K562 (cell line): Measurements from ENCODE around the gene ASXL2. TPM values are rescaled to one million over a fixed set of nuclear protein-coding genes. Genes with fewer than 3 reads are reported as not detected.

Experiments
- ATAC-seq: fragments of 200-7000 bp; cut with Tn5 transposase; 3 replicates; pipeline ENCODE4 v1.9.1; 2020; ENCODE audit warnings: moderate library complexity
- BruUV-seq: library from RNA; stranded (reverse); fragments of 400-500 nt; replicated peaks from 2 replicates; lab custom pipeline; 2021; lab: Mats Ljungman, UMichigan
- CTCF ChIA-PET: fragments of 300-600 bp; formaldehyde crosslinking; extraction: SDS; loops from one replicate; lab custom pipeline; 2021; ENCODE audit warnings: low intra/inter-chr PET ratio; lab: Yijun Ruan, JAX
- POLR2A ChIA-PET: fragments of 300-600, 350-650 bp; sonication (Branson Sonifier 250); formaldehyde crosslinking; extraction: SDS; loops from one replicate; lab custom pipeline; 2021; ENCODE audit warnings: antibody characterized with exemption, inconsistent platforms; lab: Yijun Ruan, JAX
- DNase-seq, 4 experiments: peaks; one replicate each; pipeline versions ENCODE4 v3.0.0 to v3.0.0-alpha.2; 2011 to 2018; ENCODE audit warnings: low spot score in 3 of 4, mixed read lengths in 3 of 4; ENCODE audit errors: extremely low read depth in 1 of 4
- FAIRE-seq: peaks from 2 replicates; lab custom pipeline; 2011; peaks lifted over from hg19 to GRCh38; lab: Jason Lieb, UNC
- H2AFZ ChIP-seq: 2 replicates; pipeline ENCODE4 v1.6.0; 2011; ENCODE audit warnings: low read depth, low read length, control low read depth, inconsistent platforms
- H3K27ac ChIP-seq: fragments of 200-600 bp; 3 replicates; pipeline ENCODE4 v1.8.0; 2011; ENCODE audit warnings: low read depth, mild to moderate bottlenecking, control low read depth, inconsistent platforms, low read length, moderate library complexity, mixed read lengths; ENCODE audit errors: extremely low read depth
- H3K27me3 ChIP-seq, 2 experiments: fragments of 300-600 bp in 1 of 2; 2 replicates in 1 of 2; 3 replicates in 1 of 2; pipeline versions ENCODE4 v1.6.0 to v1.8.0; 2011; ENCODE audit warnings: inconsistent platforms in 2 of 2, low read length in 2 of 2, mild to moderate bottlenecking in 1 of 2, mixed read lengths in 1 of 2, moderate library complexity in 1 of 2; ENCODE audit not compliant: control insufficient read depth in 2 of 2, insufficient read depth in 2 of 2
- H3K36me3 ChIP-seq: fragments of 300-600 bp; 3 replicates; pipeline ENCODE4 v1.8.0; 2011; ENCODE audit warnings: mild to moderate bottlenecking, low read length, inconsistent platforms; ENCODE audit not compliant: control insufficient read depth, insufficient read depth
- H3K4me1 ChIP-seq, 2 experiments: fragments of 200-600 bp in 1 of 2; replicated peaks in 1 of 2; 2 replicates in 1 of 2; 3 replicates in 1 of 2; pipeline versions ENCODE4 v1.5.1 to v1.8.0; 2011; ENCODE audit warnings: inconsistent platforms in 2 of 2, low read length in 2 of 2, mild to moderate bottlenecking in 1 of 2, mixed read lengths in 1 of 2, moderate library complexity in 1 of 2; ENCODE audit not compliant: control insufficient read depth in 2 of 2, insufficient read depth in 2 of 2
- H3K4me2 ChIP-seq: 2 replicates; pipeline ENCODE4 v1.6.1; 2011; ENCODE audit warnings: low read length, control low read depth, inconsistent platforms, mixed read lengths; ENCODE audit not compliant: insufficient read depth
- H3K4me3 ChIP-seq: fragments of 200-600 bp; sonication (generic), shearing (Covaris generic); 2 replicates; pipeline ENCODE4 v1.5.1; 2016; ENCODE audit warnings: control low read depth, inconsistent platforms
- H3K79me2 ChIP-seq: fragments of 200-600 bp; 3 replicates; pipeline ENCODE4 v1.8.0; 2011; ENCODE audit warnings: low read length, inconsistent platforms; ENCODE audit not compliant: control insufficient read depth, insufficient read depth
- H3K9ac ChIP-seq, 2 experiments: 2 replicates each; pipeline versions ENCODE4 v1.6.0 to v1.6.1; 2011; ENCODE audit warnings: low read depth in 2 of 2, low read length in 2 of 2, control low read depth in 1 of 2, inconsistent platforms in 1 of 2, mild to moderate bottlenecking in 1 of 2, mixed read lengths in 1 of 2; ENCODE audit not compliant: insufficient read depth in 1 of 2
- H3K9me1 ChIP-seq: one replicate; pipeline ENCODE4 v1.6.0; 2011; ENCODE audit warnings: inconsistent platforms, mild to moderate bottlenecking, low read length, moderate library complexity; ENCODE audit not compliant: control insufficient read depth, insufficient read depth
- H3K9me3 ChIP-seq: replicated peaks from 2 replicates; pipeline ENCODE4 v1.5.1; 2011; ENCODE audit warnings: low read depth, low read length, inconsistent platforms; ENCODE audit not compliant: control insufficient read depth, insufficient read depth
- H4K20me1 ChIP-seq: replicated peaks from 2 replicates; pipeline ENCODE4 v1.6.1; 2011; ENCODE audit warnings: low read length, inconsistent platforms, mixed read lengths; ENCODE audit not compliant: control insufficient read depth, insufficient read depth
- EHMT2 ChIP-seq: fragments of 450-650 bp; IDR thresholded peaks from 2 replicates; pipeline ENCODE4 v1.6.1; 2018; ENCODE audit warnings: antibody characterized with exemption
- HDAC2 ChIP-seq: fragments of 450-650 bp; IDR thresholded peaks from 2 replicates; pipeline ENCODE4 v1.6.1; 2016; ENCODE audit warnings: mild to moderate bottlenecking
- HOXB6 ChIP-seq: fragments of 250-450 bp; sonication (Bioruptor Pico); IDR thresholded peaks from 2 replicates; pipeline ENCODE4 v1.5.1; 2022; ENCODE audit warnings: mild to moderate bottlenecking, borderline replicate concordance
- KAT2B ChIP-seq: IDR thresholded peaks from one replicate; pipeline ENCODE4 v1.6.1; 2012; ENCODE audit warnings: low read depth, mild to moderate bottlenecking, control low read depth, inconsistent platforms, low read length, moderate library complexity
- MECOM ChIP-seq: fragments of 250-450 bp; sonication (Bioruptor Pico); IDR thresholded peaks from 2 replicates; pipeline ENCODE4 v1.8.0; 2022; ENCODE audit warnings: inconsistent platforms
- RFX1 ChIP-seq: fragments of 450-650 bp; IDR thresholded peaks from 2 replicates; pipeline ENCODE4 v1.6.1; 2016; ENCODE audit warnings: mild to moderate bottlenecking, moderate library complexity
- STAG1 ChIP-seq: sonication (generic); formaldehyde crosslinking; IDR thresholded peaks from 2 replicates; pipeline ENCODE4 v1.5.0; 2020; ENCODE audit warnings: missing genetic modification reagents, borderline replicate concordance
- ZNF232 ChIP-seq: sonication (generic); formaldehyde crosslinking; IDR thresholded peaks from 2 replicates; pipeline ENCODE4 v1.8.0; 2022; ENCODE audit warnings: mild to moderate bottlenecking, missing genetic modification reagents
- ZNF766 ChIP-seq: fragments of 200-800 bp; sonication (Bioruptor generic); conservative IDR thresholded peaks from 2 replicates; pipeline ENCODE4 v1.6.1; 2016; ENCODE audit warnings: missing genetic modification characterization, missing compliant biosample characterization
- WGBS: fragments of 100-300 bp; shearing (Covaris generic); methylation state at CpG from one replicate; pipeline ENCODE4 v1.1.6; 2016; ENCODE audit warnings: low coverage, mixed read lengths; ENCODE audit not compliant: insufficient coverage; ENCODE audit errors: missing lambda C conversion rate; 5-methylcytosine and 5-hydroxymethylcytosine counted together
- in situ Hi-C: fragments of 300-500 bp; cut with MboI; formaldehyde crosslinking; loops from 4 replicates; pipeline ENCODE4 v1.15.0; 2018; ENCODE audit warnings: inconsistent platforms, mixed read lengths
- intact Hi-C: fragments of 100-400 bp; cut with micrococcal nuclease; formaldehyde crosslinking; loops from 2 replicates; pipeline ENCODE4 v1.14.2; 2022
- polyA plus RNA-seq, 8 experiments: library from polyadenylated mRNA; depleted of rRNA in 4 of 8; stranded (reverse) in 5 of 8; unstranded in 3 of 8; fragments of >200 nt; fragmentation: Nextera tagmentation in 2 of 8; fragmentation: Illumina TruSeq in 1 of 8; extraction: Ambion mirVana in 2 of 8; extraction: Trizol in 1 of 8; gene quantifications; 2 replicates each; pipeline versions ENCODE4 v1.2.1 to v1.2.3, GENCODE V29; 2011 to 2014; ENCODE audit warnings: inconsistent platforms in 1 of 8, missing spikeins in 1 of 8
- total RNA-seq, 7 experiments: library from RNA; depleted of rRNA in 6 of 7; stranded (reverse); fragments of >200 nt in 6 of 7; fragmentation: Illumina TruSeq in 2 of 7; extraction: Trizol in 2 of 7; gene quantifications; 2 replicates each; pipeline versions ENCODE4 v1.2.1 to v1.2.3, GENCODE V29; 2011 to 2021; ENCODE audit warnings: low replicate concordance in 1 of 7
- TF ChIP-seq, protein P1 (sequence below): sonication (generic); formaldehyde crosslinking; IDR thresholded peaks from 2 replicates; pipeline ENCODE4 v1.8.0; 2022; ENCODE audit warnings: missing genetic modification reagents, mild to moderate bottlenecking, borderline replicate concordance
- TF ChIP-seq, protein P2 (sequence below): fragments of 250-450 bp; sonication (Bioruptor Pico); IDR thresholded peaks from 2 replicates; pipeline ENCODE4 v1.8.0; 2022; ENCODE audit warnings: inconsistent platforms
- TF ChIP-seq, protein P3 (sequence below): sonication (generic); formaldehyde crosslinking; IDR thresholded peaks from 2 replicates; pipeline ENCODE4 v1.8.0; 2022; ENCODE audit warnings: missing genetic modification reagents, mild to moderate bottlenecking, borderline replicate concordance
- TF ChIP-seq, protein P4 (sequence below): sonication (generic); formaldehyde crosslinking; IDR thresholded peaks from 2 replicates; pipeline ENCODE4 v1.8.1; 2023; ENCODE audit warnings: mild to moderate bottlenecking, missing genetic modification reagents

Gene ASXL2
- total and polyA plus RNA-seq, 9 of the 15 experiments (the other 6 are each of a cell fraction or from before 2014, with no cell fraction given) = 2.2 to 25.9 (median 9.0) TPM

DNA sequence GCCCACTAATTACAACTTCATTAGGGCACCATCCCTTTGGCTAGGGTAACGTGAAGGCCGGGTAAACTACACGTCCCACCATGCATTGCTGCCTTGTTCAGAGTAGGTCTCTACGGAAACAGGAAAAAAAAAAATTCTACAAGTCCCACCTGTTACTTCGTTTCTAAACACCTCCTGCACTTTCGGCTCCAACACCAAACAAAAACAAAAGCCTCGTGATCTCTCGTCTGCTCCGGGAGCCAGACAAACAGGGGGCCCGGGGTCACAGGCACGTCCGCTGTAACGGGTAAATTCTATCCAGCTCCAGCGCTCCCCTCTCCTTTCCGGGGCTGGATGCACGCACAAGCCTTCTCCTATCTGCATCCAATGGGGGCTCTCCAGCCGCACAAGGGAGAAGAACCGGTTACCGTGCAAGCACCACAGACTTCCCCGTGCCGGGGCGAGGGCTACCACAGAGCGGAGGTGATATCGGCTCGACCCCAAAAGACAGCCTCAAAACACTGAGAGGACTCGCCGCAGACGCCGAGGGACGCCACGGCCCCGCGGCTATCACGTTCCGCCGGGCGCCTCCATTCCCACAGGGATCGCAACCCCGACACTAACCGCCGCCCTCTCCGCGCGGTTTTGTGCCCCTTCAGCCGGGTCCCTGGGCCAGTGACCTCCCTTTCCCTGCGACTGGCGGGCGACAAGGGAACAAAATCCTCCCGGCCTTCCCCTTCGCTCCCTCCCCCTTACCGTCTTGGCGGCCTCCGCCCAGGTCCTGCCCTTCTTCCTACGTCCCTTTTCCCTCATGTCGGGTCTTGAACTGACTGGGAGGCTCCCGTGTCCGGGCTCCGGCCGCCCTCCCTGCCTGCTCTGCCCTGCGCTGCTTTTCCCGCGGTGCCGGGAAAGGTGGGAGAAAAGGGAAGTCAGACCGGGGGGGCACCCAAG is 591 bp downstream of the ASXL2 start:
- POLR2A ChIA-PET = interaction anchor here (0.6 to 1.7 kb wide), 7 partner anchors 9 to 1801 kb away, joined by 3 to 15 read pairs (median 4); partner anchors contain the start of gene KIF3C
- Histone ChIP-seq H2AFZ (peak overlapping the region; percentile 83), H3K9me1 (no peaks in the 10 kb centered on the region), H3K4me3 (peak overlapping the region; percentile 92), H4K20me1 (no peaks in the 10 kb centered on the region), H3K9ac (peak overlapping the region; percentile 98 to 100), H3K79me2 (peaks cover 55% of the 10 kb centered on the region), H3K36me3 (peaks cover 14% of the 10 kb centered on the region; the same call in 2 of the 3 replicates), H3K9me3 (no peaks in the 10 kb centered on the region), H3K27me3 (no peaks in the 10 kb centered on the region), H3K27ac (peak overlapping the region; percentile 91), H3K4me1 (peaks cover 5 to 9% of the 10 kb centered on the region in 2 experiments), H3K4me2 (peak overlapping the region; percentile 90)
- DNase-seq = peak; percentile 48 to 76 (median 60)
- ATAC-seq = peak; percentile 78
- TSS peak; percentile 60 for BruUV-seq
- WGBS = 1% methylated on average over 50 of the region's 64 CpGs
- in situ Hi-C loops = no loop called here
- intact Hi-C loops = no loop called here
- CTCF ChIA-PET = interaction anchor here (0.6 kb wide), 1 partner anchor 73 kb away, joined by 5 read pairs; no protein-coding TSS in a partner anchor
- peak; percentile 90 for FAIRE-seq
- peak; percentile 64 for TF ChIP-seq RFX1
- TF ChIP-seq, protein P1, sequence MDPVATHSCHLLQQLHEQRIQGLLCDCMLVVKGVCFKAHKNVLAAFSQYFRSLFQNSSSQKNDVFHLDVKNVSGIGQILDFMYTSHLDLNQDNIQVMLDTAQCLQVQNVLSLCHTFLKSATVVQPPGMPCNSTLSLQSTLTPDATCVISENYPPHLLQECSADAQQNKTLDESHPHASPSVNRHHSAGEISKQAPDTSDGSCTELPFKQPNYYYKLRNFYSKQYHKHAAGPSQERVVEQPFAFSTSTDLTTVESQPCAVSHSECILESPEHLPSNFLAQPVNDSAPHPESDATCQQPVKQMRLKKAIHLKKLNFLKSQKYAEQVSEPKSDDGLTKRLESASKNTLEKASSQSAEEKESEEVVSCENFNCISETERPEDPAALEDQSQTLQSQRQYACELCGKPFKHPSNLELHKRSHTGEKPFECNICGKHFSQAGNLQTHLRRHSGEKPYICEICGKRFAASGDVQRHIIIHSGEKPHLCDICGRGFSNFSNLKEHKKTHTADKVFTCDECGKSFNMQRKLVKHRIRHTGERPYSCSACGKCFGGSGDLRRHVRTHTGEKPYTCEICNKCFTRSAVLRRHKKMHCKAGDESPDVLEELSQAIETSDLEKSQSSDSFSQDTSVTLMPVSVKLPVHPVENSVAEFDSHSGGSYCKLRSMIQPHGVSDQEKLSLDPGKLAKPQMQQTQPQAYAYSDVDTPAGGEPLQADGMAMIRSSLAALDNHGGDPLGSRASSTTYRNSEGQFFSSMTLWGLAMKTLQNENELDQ (CRISPR knock-in tag) = 0 out of 2 replicates have a peak, but pooled peaks have one; percentile 54
- TF ChIP-seq, protein P2, sequence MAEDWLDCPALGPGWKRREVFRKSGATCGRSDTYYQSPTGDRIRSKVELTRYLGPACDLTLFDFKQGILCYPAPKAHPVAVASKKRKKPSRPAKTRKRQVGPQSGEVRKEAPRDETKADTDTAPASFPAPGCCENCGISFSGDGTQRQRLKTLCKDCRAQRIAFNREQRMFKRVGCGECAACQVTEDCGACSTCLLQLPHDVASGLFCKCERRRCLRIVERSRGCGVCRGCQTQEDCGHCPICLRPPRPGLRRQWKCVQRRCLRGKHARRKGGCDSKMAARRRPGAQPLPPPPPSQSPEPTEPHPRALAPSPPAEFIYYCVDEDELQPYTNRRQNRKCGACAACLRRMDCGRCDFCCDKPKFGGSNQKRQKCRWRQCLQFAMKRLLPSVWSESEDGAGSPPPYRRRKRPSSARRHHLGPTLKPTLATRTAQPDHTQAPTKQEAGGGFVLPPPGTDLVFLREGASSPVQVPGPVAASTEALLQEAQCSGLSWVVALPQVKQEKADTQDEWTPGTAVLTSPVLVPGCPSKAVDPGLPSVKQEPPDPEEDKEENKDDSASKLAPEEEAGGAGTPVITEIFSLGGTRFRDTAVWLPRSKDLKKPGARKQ = no peak
- no peak for TF ChIP-seq ZNF232 (CRISPR knock-in tag)
- TF ChIP-seq STAG1 (CRISPR knock-in tag) = 0 out of 2 replicates have a peak, but pooled peaks have one; percentile 33
- no peak for TF ChIP-seq EHMT2
- TF ChIP-seq, protein P3, sequence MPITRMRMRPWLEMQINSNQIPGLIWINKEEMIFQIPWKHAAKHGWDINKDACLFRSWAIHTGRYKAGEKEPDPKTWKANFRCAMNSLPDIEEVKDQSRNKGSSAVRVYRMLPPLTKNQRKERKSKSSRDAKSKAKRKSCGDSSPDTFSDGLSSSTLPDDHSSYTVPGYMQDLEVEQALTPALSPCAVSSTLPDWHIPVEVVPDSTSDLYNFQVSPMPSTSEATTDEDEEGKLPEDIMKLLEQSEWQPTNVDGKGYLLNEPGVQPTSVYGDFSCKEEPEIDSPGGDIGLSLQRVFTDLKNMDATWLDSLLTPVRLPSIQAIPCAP = 0 out of 2 replicates have a peak, but pooled peaks have one; percentile 21
- TF ChIP-seq MECOM (CRISPR knock-in tag) = no peak
- no peak for TF ChIP-seq HOXB6 (CRISPR knock-in tag)
- TF ChIP-seq ZNF766 (CRISPR knock-in tag) = peak; percentile 32; the same call in 1 of the 2 replicates
- TF ChIP-seq, protein P4, sequence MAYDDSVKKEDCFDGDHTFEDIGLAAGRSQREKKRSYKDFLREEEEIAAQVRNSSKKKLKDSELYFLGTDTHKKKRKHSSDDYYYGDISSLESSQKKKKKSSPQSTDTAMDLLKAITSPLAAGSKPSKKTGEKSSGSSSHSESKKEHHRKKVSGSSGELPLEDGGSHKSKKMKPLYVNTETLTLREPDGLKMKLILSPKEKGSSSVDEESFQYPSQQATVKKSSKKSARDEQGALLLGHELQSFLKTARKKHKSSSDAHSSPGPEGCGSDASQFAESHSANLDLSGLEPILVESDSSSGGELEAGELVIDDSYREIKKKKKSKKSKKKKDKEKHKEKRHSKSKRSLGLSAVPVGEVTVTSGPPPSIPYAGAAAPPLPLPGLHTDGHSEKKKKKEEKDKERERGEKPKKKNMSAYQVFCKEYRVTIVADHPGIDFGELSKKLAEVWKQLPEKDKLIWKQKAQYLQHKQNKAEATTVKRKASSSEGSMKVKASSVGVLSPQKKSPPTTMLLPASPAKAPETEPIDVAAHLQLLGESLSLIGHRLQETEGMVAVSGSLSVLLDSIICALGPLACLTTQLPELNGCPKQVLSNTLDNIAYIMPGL (CRISPR knock-in tag) = peak; percentile 81; the same call in 1 of the 2 replicates
- TF ChIP-seq KAT2B = no peak
- peak; percentile 32; the same call in 1 of the 2 replicates for TF ChIP-seq HDAC2
